ENCODE results near the gene LILRA5. TPM values are rescaled to one million over a fixed set of nuclear protein-coding genes. Genes with fewer than 3 reads are reported as not detected.
"Not testable (repeated sequence)": the region's sequence is repeated elsewhere in the genome, so short reads cannot be mapped to it uniquely, and the experiment has no call there.

The LILRA5 gene
- total and polyA plus RNA-seq, 2 of the 13 experiments (the other 11 are each of a cell fraction or from before 2014, with no cell fraction given) = not detected

DNA sequence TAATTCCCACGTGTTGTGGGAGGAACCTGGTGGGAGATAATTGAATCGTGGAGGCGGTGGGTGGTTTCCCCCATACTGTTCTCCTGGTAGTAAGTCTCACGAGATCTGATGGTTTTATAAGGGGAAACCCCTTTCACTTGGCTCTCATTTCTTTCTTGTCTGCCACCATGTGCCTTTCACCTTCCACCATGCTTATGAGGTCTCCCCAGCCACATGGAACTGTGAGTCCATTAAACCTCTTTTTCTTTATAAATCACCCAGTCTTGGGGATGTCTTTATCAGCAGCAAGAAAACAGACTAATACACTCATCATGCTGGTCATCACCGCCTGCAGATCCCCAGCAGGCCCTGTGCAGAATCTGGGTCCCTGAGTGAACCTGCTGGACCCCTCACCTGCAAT, 15.8 kb upstream of the LILRA5 start:
- FAIRE-seq; H3K4me1 ChIP-seq (ENCODE audit: insufficient read depth, low read length); in situ Hi-C loops (cut with HindIII; ENCODE audit: extremely low pct_ligation_motif_present, low pct_unique_long_range_greater_than_20kb); H3K9ac ChIP-seq (ENCODE audit: insufficient read depth, low read depth, low read length); CTCF ChIA-PET (ENCODE audit: low intra/inter-chr PET ratio, low total read pairs); H3K9me3 ChIP-seq (ENCODE audit: low read length); POLR2A ChIA-PET; DNase-seq (ENCODE audit: low spot score); H3K27ac ChIP-seq (ENCODE audit: extremely low read length, insufficient read depth, low read length); BruUV-seq (replicated peaks); H3K79me2 ChIP-seq (ENCODE audit: insufficient read depth, low read length); H4K20me1 ChIP-seq (ENCODE audit: insufficient read depth, low read length); H3K36me3 ChIP-seq (replicated peaks in 1 of 2; ENCODE audit: control insufficient read depth in 1 of 2, insufficient read depth in 2 of 2, low read length in 2 of 2); H3K27me3 ChIP-seq (ENCODE audit: control insufficient read depth in 1 of 2, insufficient read depth in 2 of 2, low read length in 2 of 2); ATAC-seq; intact Hi-C loops (cut with micrococcal nuclease; ENCODE audit: unreplicated experiment); H2AFZ ChIP-seq (ENCODE audit: low read length); H3K4me2 ChIP-seq (ENCODE audit: low read depth, low read length); H3K4me3 ChIP-seq (replicated peaks in 1 of 3; ENCODE audit: insufficient read depth in 1 of 3, low read depth in 2 of 3, low read length in 3 of 3): not testable (repeated sequence)
- TF ChIP-seq, protein P1, sequence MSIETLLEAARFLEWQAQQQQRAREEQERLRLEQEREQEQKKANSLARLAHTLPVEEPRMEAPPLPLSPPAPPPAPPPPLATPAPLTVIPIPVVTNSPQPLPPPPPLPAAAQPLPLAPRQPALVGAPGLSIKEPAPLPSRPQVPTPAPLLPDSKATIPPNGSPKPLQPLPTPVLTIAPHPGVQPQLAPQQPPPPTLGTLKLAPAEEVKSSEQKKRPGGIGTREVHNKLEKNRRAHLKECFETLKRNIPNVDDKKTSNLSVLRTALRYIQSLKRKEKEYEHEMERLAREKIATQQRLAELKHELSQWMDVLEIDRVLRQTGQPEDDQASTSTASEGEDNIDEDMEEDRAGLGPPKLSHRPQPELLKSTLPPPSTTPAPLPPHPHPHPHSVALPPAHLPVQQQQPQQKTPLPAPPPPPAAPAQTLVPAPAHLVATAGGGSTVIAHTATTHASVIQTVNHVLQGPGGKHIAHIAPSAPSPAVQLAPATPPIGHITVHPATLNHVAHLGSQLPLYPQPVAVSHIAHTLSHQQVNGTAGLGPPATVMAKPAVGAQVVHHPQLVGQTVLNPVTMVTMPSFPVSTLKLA (IDR thresholded peaks at IDR 0.05) = peak; percentile 76
- WGBS (ENCODE audit: low lambda C conversion rate) = 15% methylated on average over 5 of the region's 5 CpGs

DNA sequence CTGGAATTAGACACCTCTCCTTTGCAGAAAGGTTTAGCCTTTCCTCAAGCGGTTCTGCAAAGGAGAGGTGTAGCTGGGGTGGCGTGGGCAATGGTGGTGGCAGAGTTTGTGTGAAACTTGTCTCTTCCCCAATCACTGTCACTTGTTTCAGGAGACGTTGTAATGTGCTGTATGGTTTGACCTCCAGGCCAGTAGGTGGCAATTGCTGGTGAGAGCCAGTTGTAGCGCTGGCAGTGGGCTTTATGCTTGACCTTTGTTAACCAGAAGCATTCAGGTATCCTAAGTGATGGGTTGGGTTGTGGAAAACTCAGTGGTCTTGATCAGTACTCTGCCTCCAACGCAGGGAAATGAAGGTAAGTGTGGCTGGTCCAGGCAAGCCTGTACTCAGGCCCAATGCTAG, 12.7 kb upstream of the LILRA5 start:
- POLR2A ChIA-PET = no interaction called here

More for the DNA sequence above, 12.7 kb upstream of the LILRA5 start:
- whole genome bisulfite sequencing (ENCODE audit: low lambda C conversion rate) = 42% methylated on average over 5 of the region's 5 CpGs
- intact Hi-C loops (cut with micrococcal nuclease; ENCODE audit: unreplicated experiment) (loop anchor here (1.0 kb wide), 1 partner anchor 66 kb away; no protein-coding TSS in a partner anchor), in situ Hi-C loops (cut with HindIII; ENCODE audit: extremely low pct_ligation_motif_present, low pct_unique_long_range_greater_than_20kb) (no loop called here)
- Histone ChIP-seq H3K9ac (ENCODE audit: insufficient read depth, low read depth, low read length) (no peak overlapping the region), H3K79me2 (ENCODE audit: insufficient read depth, low read length) (no peaks in the 10 kb centered on the region), H4K20me1 (ENCODE audit: insufficient read depth, low read length) (no peaks in the 10 kb centered on the region), H3K27me3 (ENCODE audit: control insufficient read depth in 1 of 2, insufficient read depth in 2 of 2, low read length in 2 of 2) (0 out of 5 replicates have a peak, but pooled peaks cover 0 to 3% of the 10 kb centered on the region in 2 experiments), H2AFZ (ENCODE audit: low read length) (no peak overlapping the region), H3K4me3 (replicated peaks in 1 of 3; ENCODE audit: insufficient read depth in 1 of 3, low read depth in 2 of 3, low read length in 3 of 3) (no peak overlapping the region), H3K27ac (ENCODE audit: extremely low read length, insufficient read depth, low read length) (no peak overlapping the region), H3K4me1 (ENCODE audit: insufficient read depth, low read length) (peaks cover 4% of the 10 kb centered on the region; the same call in 1 of the 2 replicates), H3K4me2 (ENCODE audit: low read depth, low read length) (no peak overlapping the region), H3K36me3 (replicated peaks in 1 of 2; ENCODE audit: control insufficient read depth in 1 of 2, insufficient read depth in 2 of 2, low read length in 2 of 2) (no peaks in the 10 kb centered on the region), H3K9me3 (ENCODE audit: low read length) (no peaks in the 10 kb centered on the region)
- ATAC-seq = no peak; the same call in 2 of the 3 replicates
- FAIRE-seq = no peak
- no peak for TF ChIP-seq ZNF430 (CRISPR knock-in tag; IDR thresholded peaks at IDR 0.05)
- TF ChIP-seq MEIS1 (CRISPR knock-in tag; IDR thresholded peaks at IDR 0.05; ENCODE audit: borderline replicate concordance) = no peak
- no peak for TF ChIP-seq ZNF749 (CRISPR knock-in tag; IDR thresholded peaks at IDR 0.05; ENCODE audit: borderline replicate concordance)
- TF ChIP-seq ARNTL (CRISPR knock-in tag; IDR thresholded peaks at IDR 0.05) = no peak
- TF ChIP-seq MIER2 (CRISPR knock-in tag; IDR thresholded peaks at IDR 0.05) = no peak
- no peak for TF ChIP-seq ZNF3 (CRISPR knock-in tag; IDR thresholded peaks at IDR 0.05)
- TF ChIP-seq, protein P2, sequence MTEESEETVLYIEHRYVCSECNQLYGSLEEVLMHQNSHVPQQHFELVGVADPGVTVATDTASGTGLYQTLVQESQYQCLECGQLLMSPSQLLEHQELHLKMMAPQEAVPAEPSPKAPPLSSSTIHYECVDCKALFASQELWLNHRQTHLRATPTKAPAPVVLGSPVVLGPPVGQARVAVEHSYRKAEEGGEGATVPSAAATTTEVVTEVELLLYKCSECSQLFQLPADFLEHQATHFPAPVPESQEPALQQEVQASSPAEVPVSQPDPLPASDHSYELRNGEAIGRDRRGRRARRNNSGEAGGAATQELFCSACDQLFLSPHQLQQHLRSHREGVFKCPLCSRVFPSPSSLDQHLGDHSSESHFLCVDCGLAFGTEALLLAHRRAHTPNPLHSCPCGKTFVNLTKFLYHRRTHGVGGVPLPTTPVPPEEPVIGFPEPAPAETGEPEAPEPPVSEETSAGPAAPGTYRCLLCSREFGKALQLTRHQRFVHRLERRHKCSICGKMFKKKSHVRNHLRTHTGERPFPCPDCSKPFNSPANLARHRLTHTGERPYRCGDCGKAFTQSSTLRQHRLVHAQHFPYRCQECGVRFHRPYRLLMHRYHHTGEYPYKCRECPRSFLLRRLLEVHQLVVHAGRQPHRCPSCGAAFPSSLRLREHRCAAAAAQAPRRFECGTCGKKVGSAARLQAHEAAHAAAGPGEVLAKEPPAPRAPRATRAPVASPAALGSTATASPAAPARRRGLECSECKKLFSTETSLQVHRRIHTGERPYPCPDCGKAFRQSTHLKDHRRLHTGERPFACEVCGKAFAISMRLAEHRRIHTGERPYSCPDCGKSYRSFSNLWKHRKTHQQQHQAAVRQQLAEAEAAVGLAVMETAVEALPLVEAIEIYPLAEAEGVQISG (CRISPR knock-in tag; IDR thresholded peaks at IDR 0.05) = peak; percentile 74; the same call in 1 of the 2 replicates
- TF ChIP-seq NR2C2 (CRISPR knock-in tag; IDR thresholded peaks at IDR 0.05; ENCODE audit: borderline replicate concordance) = peak; percentile 52; the same call in 1 of the 2 replicates
- no peak for DNase-seq (ENCODE audit: low spot score)
- no TSS peak for BruUV-seq (replicated peaks)
- CTCF ChIA-PET (ENCODE audit: low intra/inter-chr PET ratio, low total read pairs) = interaction anchor here (1.1 to 1.8 kb wide), 2 partner anchors 65 to 157 kb away, joined by 3 to 13 read pairs; no protein-coding TSS in a partner anchor
